HEK293 (cell line): ENCODE results near the gene GJC2.

Experiments used
- CTCF ChIA-PET: fragments of 350-600 bp; formaldehyde crosslinking; extraction: SDS; loops from one replicate; lab custom pipeline; 2021; ENCODE audit warnings: antibody characterized with exemption; lab: Yijun Ruan, JAX
- POLR2A ChIA-PET: fragments of 300-600 bp; formaldehyde crosslinking; extraction: SDS; loops from one replicate; lab custom pipeline; 2020; ENCODE audit warnings: antibody characterized with exemption, inconsistent platforms; lab: Yijun Ruan, JAX
- H3K27ac ChIP-seq: fragments of 200-500 bp; sonication (Bioruptor generic); 2 replicates; pipeline ENCODE4 v1.5.1; 2014; ENCODE audit warnings: low read depth, low read length, control low read depth, inconsistent platforms; ENCODE audit errors: extremely low read depth
- H3K36me3 ChIP-seq, 2 experiments: fragments of 200-500 bp in 1 of 2; sonication (Bioruptor generic) in 1 of 2; 1 replicate in 1 of 2; 2 replicates in 1 of 2; pipeline ENCODE4 v1.5.1; 2014 to 2017; ENCODE audit warnings: inconsistent platforms in 2 of 2, low read length in 2 of 2; ENCODE audit not compliant: control insufficient read depth in 2 of 2, insufficient read depth in 1 of 2
- H3K4me1 ChIP-seq: fragments of 200-500 bp; sonication (Bioruptor generic); 2 replicates; pipeline ENCODE4 v1.5.1; 2014; ENCODE audit warnings: mild to moderate bottlenecking, low read length, inconsistent platforms; ENCODE audit not compliant: control insufficient read depth, insufficient read depth
- H3K4me3 ChIP-seq: 2 replicates; pipeline ENCODE4 v1.5.1; 2011; ENCODE audit warnings: low read depth, mild to moderate bottlenecking, control low read depth, low read length, moderate library complexity
- H3K9me3 ChIP-seq: fragments of 200-500 bp; sonication (Bioruptor generic); 2 replicates; pipeline ENCODE4 v1.5.1; 2014; ENCODE audit warnings: low read depth, low read length, inconsistent platforms; ENCODE audit not compliant: control insufficient read depth, insufficient read depth
- BCL11B ChIP-seq: fragments of 450-650 bp; formaldehyde crosslinking; IDR thresholded peaks from 2 replicates; pipeline ENCODE4 v1.5.1; 2016; ENCODE audit warnings: low read depth, missing biosample characterization, missing genetic modification characterization
- GLIS2 ChIP-seq: fragments of 450-650 bp; formaldehyde crosslinking; IDR thresholded peaks from 2 replicates; pipeline ENCODE4 v1.5.1; 2016; ENCODE audit warnings: missing biosample characterization, missing genetic modification characterization
- ZIC2 ChIP-seq: fragments of 450-650 bp; formaldehyde crosslinking; IDR thresholded peaks from 2 replicates; pipeline ENCODE4 v1.5.1; 2016; ENCODE audit warnings: missing biosample characterization, missing genetic modification characterization
- ZNF112 ChIP-seq: fragments of 450-650 bp; formaldehyde crosslinking; IDR thresholded peaks from 2 replicates; pipeline ENCODE4 v1.5.0; 2017; ENCODE audit warnings: missing biosample characterization, missing genetic modification characterization
- ZNF133 ChIP-seq: fragments of 450-650 bp; formaldehyde crosslinking; IDR thresholded peaks from 2 replicates; pipeline ENCODE4 v1.5.1; 2016; ENCODE audit warnings: missing biosample characterization, missing genetic modification characterization
- ZNF140 ChIP-seq: fragments of 450-650 bp; formaldehyde crosslinking; IDR thresholded peaks from 2 replicates; pipeline ENCODE4 v1.5.1; 2016; ENCODE audit warnings: missing biosample characterization, missing genetic modification characterization
- ZNF184 ChIP-seq: fragments of 450-650 bp; IDR thresholded peaks from 2 replicates; pipeline ENCODE4 v1.5.1; 2018; ENCODE audit warnings: missing biosample characterization, mild to moderate bottlenecking, missing genetic modification characterization
- ZNF214 ChIP-seq: fragments of 450-650 bp; formaldehyde crosslinking; IDR thresholded peaks from 2 replicates; pipeline ENCODE4 v1.5.1; 2017; ENCODE audit warnings: missing biosample characterization, mild to moderate bottlenecking, missing genetic modification characterization, borderline replicate concordance
- ZNF404 ChIP-seq: fragments of 450-650 bp; formaldehyde crosslinking; IDR thresholded peaks from 2 replicates; pipeline ENCODE4 v1.5.1; 2017; ENCODE audit warnings: missing biosample characterization, missing genetic modification characterization
- ZNF548 ChIP-seq: fragments of 450-650 bp; formaldehyde crosslinking; IDR thresholded peaks from 2 replicates; pipeline ENCODE4 v1.5.1; 2016; ENCODE audit warnings: missing biosample characterization, missing genetic modification characterization
- ZNF549 ChIP-seq: fragments of 450-650 bp; IDR thresholded peaks from 2 replicates; pipeline ENCODE4 v1.5.1; 2018; ENCODE audit warnings: missing biosample characterization, missing genetic modification characterization, mild to moderate bottlenecking, inconsistent platforms, moderate library complexity
- ZNF600 ChIP-seq: fragments of 450-650 bp; formaldehyde crosslinking; IDR thresholded peaks from 2 replicates; pipeline ENCODE4 v1.5.1; 2016; ENCODE audit warnings: missing biosample characterization, missing genetic modification characterization
- ZNF623 ChIP-seq: fragments of 450-650 bp; formaldehyde crosslinking; IDR thresholded peaks from 2 replicates; pipeline ENCODE4 v1.5.1; 2016; ENCODE audit warnings: missing biosample characterization, missing genetic modification characterization
- ZNF658 ChIP-seq: fragments of 450-650 bp; formaldehyde crosslinking; IDR thresholded peaks from 2 replicates; pipeline ENCODE4; 2016; ENCODE audit warnings: missing biosample characterization, missing genetic modification characterization
- ZNF777 ChIP-seq: fragments of 450-650 bp; formaldehyde crosslinking; IDR thresholded peaks from 2 replicates; pipeline ENCODE4 v1.5.1; 2017; ENCODE audit warnings: missing biosample characterization, missing genetic modification characterization, borderline replicate concordance
- TF ChIP-seq, protein P1 (sequence below): fragments of 450-650 bp; formaldehyde crosslinking; IDR thresholded peaks from 2 replicates; pipeline ENCODE4 v1.5.1; 2017; ENCODE audit warnings: missing biosample characterization, missing genetic modification characterization
- TF ChIP-seq, protein P2 (sequence below): fragments of 450-650 bp; formaldehyde crosslinking; IDR thresholded peaks from 2 replicates; pipeline ENCODE4 v1.5.1; 2016; ENCODE audit warnings: missing biosample characterization, missing genetic modification characterization
- TF ChIP-seq, protein P3 (sequence below): fragments of 450-650 bp; formaldehyde crosslinking; IDR thresholded peaks from 2 replicates; pipeline ENCODE4 v1.5.1; 2016; ENCODE audit warnings: missing biosample characterization, missing genetic modification characterization

The GJC2 gene

DNA sequence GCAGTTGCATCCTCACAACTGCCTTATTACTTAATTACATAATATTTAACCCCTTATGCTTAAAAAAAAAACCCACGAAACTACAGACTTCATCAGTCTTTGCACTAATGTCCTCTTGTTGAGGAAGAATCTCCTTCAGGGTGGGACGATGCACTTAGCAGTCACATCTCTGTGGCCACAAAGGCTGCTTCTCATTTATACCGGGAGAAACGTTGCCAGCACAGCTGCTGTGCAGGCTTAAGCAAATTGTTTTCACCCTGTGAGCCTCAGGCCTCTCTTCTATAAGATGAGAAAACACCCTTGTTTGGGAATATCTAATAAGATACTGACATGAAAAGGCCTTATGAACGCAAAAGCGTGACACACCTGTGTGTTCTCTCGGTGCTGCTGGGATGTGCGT, 55.2 kb downstream of the GJC2 start (continued):
- TF ChIP-seq, protein P1, sequence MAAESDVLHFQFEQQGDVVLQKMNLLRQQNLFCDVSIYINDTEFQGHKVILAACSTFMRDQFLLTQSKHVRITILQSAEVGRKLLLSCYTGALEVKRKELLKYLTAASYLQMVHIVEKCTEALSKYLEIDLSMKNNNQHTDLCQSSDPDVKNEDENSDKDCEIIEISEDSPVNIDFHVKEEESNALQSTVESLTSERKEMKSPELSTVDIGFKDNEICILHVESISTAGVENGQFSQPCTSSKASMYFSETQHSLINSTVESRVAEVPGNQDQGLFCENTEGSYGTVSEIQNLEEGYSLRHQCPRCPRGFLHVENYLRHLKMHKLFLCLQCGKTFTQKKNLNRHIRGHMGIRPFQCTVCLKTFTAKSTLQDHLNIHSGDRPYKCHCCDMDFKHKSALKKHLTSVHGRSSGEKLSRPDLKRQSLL (tag by site-specific recombination), result no peak
- TF ChIP-seq ZNF112 (tag by site-specific recombination), result no peak
- TF ChIP-seq, protein P2, sequence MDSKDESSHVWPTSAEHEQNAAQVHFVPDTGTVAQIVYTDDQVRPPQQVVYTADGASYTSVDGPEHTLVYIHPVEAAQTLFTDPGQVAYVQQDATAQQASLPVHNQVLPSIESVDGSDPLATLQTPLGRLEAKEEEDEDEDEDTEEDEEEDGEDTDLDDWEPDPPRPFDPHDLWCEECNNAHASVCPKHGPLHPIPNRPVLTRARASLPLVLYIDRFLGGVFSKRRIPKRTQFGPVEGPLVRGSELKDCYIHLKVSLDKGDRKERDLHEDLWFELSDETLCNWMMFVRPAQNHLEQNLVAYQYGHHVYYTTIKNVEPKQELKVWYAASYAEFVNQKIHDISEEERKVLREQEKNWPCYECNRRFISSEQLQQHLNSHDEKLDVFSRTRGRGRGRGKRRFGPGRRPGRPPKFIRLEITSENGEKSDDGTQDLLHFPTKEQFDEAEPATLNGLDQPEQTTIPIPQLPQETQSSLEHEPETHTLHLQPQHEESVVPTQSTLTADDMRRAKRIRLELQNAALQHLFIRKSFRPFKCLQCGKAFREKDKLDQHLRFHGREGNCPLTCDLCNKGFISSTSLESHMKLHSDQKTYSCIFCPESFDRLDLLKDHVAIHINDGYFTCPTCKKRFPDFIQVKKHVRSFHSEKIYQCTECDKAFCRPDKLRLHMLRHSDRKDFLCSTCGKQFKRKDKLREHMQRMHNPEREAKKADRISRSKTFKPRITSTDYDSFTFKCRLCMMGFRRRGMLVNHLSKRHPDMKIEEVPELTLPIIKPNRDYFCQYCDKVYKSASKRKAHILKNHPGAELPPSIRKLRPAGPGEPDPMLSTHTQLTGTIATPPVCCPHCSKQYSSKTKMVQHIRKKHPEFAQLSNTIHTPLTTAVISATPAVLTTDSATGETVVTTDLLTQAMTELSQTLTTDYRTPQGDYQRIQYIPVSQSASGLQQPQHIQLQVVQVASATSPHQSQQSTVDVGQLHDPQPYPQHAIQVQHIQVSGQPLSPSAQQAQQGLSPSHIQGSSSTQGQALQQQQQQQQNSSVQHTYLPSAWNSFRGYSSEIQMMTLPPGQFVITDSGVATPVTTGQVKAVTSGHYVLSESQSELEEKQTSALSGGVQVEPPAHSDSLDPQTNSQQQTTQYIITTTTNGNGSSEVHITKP, result no peak
- TF ChIP-seq ZNF549 (tag by site-specific recombination), result no peak
- TF ChIP-seq, all 188 proteins: peak for 0

DNA sequence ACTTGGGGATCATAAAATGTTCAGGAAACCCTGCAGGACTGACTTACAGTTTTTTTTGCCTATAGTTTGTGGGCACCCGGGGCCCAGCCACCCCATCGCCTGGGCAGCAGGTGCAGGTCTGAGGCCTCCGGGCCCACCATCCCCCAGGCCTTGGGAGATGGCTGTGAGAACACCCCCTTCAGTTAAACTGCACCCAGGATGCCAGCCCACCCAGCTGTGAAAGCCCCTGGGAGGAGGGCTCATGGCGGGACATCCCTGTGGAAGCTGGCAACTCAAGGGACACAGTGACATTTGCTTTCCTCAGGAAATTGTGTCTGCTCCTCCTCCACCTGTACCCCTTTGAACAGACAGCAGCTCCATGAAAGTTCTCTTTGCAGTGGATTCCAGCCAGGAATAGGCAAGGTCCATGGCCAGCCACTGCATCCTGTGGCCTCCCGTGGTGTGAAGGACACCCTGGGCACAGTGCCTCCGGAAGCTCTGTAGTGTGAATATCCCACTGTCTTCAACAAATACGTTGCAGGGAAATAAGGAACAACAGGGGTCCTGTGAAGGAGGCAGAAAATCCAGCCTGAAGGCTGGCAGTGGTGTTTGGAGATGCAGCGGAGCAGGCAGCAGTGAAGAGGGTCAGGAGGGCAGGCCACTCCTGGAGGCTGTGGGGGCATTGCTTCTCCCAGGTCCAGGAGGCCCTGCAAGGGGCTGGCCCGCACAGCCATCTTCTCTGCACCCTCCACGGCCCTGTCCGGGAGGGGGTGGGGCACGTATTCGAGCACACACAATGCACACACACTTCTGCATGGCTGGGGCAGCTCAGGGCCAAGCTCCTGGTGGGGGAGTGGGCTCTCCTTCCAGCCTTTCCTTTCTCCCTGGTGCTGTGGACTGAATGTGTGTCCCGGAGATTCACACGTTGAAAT, 56.1 kb downstream of the GJC2 start:
- Histone ChIP-seq H3K36me3 (no peaks in the 10 kb centered on the region), H3K4me3 (no peak overlapping the region), H3K4me1 (no peaks in the 10 kb centered on the region), H3K9me3 (no peaks in the 10 kb centered on the region), H3K27ac (no peak overlapping the region)
- POLR2A ChIA-PET, result no interaction called here
- CTCF ChIA-PET, result interaction anchor here (1.1 to 3.3 kb wide), 3 partner anchors 8 to 208 kb away, joined by 4 to 15 read pairs (median 5); no protein-coding TSS in a partner anchor
- TF ChIP-seq ZNF184 (tag by site-specific recombination), result no peak
- no peak for TF ChIP-seq ZNF548 (tag by site-specific recombination)
- TF ChIP-seq ZNF623, result no peak
- peak; percentile 91 for TF ChIP-seq ZIC2 (tag by site-specific recombination)
- TF ChIP-seq ZNF658 (tag by site-specific recombination), result no peak
- TF ChIP-seq ZNF777 (tag by site-specific recombination), result no peak
- no peak for TF ChIP-seq BCL11B (tag by site-specific recombination)

DNA sequence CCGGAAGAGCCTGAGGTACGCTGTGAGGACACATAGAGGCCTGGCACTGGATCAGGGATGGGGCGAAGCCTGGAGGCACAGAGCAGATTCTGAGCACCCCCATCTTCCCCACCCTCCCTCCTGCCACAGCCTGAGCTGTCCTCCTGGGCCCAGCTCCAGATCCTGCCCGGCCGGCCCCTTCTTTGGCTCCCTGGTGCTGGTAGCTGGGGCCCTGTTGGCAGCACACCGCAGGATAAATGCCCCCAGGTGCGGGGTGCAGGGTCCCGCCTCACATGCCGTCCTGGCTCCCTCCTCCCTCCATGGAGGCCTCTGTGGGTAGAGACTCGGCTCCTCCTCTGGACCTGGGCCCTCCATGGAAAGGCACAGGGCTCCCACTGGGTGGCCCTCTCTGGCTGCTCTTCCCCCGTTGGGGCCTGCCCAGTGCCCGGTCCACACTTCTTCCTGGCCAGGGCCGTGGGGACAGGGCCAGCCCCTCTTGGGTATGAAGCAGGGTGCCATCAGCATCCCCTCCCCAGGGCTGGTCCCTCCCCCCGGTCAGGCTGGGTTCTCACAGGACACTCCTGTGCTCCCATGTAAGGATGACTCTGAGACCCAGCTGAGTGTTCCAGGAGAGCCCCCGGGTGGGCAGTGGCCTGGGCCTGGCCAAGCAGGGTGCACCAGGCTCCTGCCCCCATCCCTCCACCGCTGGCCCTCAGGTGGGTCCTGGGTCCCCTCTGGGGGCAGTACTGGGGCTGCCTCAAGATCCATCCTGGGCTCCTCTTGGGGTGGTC, 57.0 kb downstream of the GJC2 start:
- H3K4me3 ChIP-seq, result no peak overlapping the region
- H3K9me3 ChIP-seq, result no peaks in the 10 kb centered on the region
- CTCF ChIA-PET, result interaction anchor here (0.5 kb wide), 1 partner anchor 20 kb away, joined by 4 read pairs; no protein-coding TSS in a partner anchor
- no peak overlapping the region for H3K27ac ChIP-seq
- no peaks in the 10 kb centered on the region for H3K36me3 ChIP-seq
- H3K4me1 ChIP-seq, result no peaks in the 10 kb centered on the region
- POLR2A ChIA-PET, result no interaction called here
- no peak for TF ChIP-seq ZNF214
- TF ChIP-seq ZIC2 (tag by site-specific recombination), result peak; percentile 66
- TF ChIP-seq GLIS2, result peak; percentile 48
- TF ChIP-seq, protein P3, sequence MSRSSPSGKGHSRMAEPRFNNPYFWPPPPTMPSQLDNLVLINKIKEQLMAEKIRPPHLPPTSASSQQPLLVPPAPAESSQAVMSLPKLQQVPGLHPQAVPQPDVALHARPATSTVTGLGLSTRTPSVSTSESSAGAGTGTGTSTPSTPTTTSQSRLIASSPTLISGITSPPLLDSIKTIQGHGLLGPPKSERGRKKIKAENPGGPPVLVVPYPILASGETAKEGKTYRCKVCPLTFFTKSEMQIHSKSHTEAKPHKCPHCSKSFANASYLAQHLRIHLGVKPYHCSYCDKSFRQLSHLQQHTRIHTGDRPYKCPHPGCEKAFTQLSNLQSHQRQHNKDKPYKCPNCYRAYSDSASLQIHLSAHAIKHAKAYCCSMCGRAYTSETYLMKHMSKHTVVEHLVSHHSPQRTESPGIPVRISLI (tag by site-specific recombination), result no peak
- no peak for TF ChIP-seq ZNF404 (tag by site-specific recombination)
- no peak for TF ChIP-seq ZNF133 (tag by site-specific recombination)
- no peak for TF ChIP-seq ZNF140 (tag by site-specific recombination)
- TF ChIP-seq ZNF600 (tag by site-specific recombination), result 0 out of 2 replicates have a peak, but pooled peaks have one; percentile 13
